B cell (primary cell): ENCODE data around the gene ADAM19. TPM values are rescaled to one million over a fixed set of nuclear protein-coding genes. Genes with fewer than 3 reads are reported as not detected.

Experiments used
- ATAC-seq: fragments of 200-7000 bp; cut with Tn5 transposase; one replicate; pipeline ENCODE4 v1.10.0; 2021; ENCODE audit warnings: low read depth, mild to moderate bottlenecking, moderate number of reproducible peaks, moderate library complexity
- CTCF ChIA-PET: fragments of 350-600 bp; sonication (Branson Sonifier 250); formaldehyde crosslinking; loops from one replicate; lab custom pipeline; 2021; ENCODE audit warnings: antibody characterized with exemption, inconsistent platforms; lab: Charles Lee
- POLR2A ChIA-PET: fragments of 350-600 bp; sonication (Branson Sonifier 250); formaldehyde crosslinking; loops from one replicate; lab custom pipeline; 2021; ENCODE audit warnings: antibody characterized with exemption; lab: Charles Lee
- DNase-seq: peaks from one replicate; pipeline ENCODE4 v3.0.0; 2013
- H2AFZ ChIP-seq: 2 replicates; pipeline ENCODE4 v1.6.1; 2012; ENCODE audit warnings: mild to moderate bottlenecking, low read depth, low read length; ENCODE audit not compliant: insufficient read depth, poor library complexity, severe bottlenecking
- H3K27ac ChIP-seq, 2 donors: 1 replicate in 1 of 2; 2 replicates in 1 of 2; pipeline ENCODE4 v1.5.1; 2012 to 2013; ENCODE audit warnings: low read length in 2 of 2, mild to moderate bottlenecking in 2 of 2, moderate library complexity in 1 of 2
- H3K27me3 ChIP-seq, 4 experiments: fragments of 200-600 bp in 1 of 4; sonication (generic) in 1 of 4; replicated peaks in 1 of 4; 1 replicate in 2 of 4; 2 replicates in 2 of 4; pipeline versions ENCODE4 v1.6.1 to v1.7.0; 2013 to 2016; ENCODE audit warnings: low read length in 3 of 4, mild to moderate bottlenecking in 2 of 4, mixed read lengths in 1 of 4, moderate library complexity in 1 of 4; ENCODE audit not compliant: insufficient read depth in 4 of 4, control insufficient read depth in 3 of 4; ENCODE audit errors: control extremely low read depth in 1 of 4
- H3K36me3 ChIP-seq, 2 experiments: replicated peaks in 1 of 2; 1 replicate in 1 of 2; 2 replicates in 1 of 2; pipeline versions ENCODE4 v1.6.1 to v1.7.1; 2013; ENCODE audit warnings: low read length in 1 of 2; ENCODE audit not compliant: insufficient read depth in 2 of 2, control insufficient read depth in 1 of 2; ENCODE audit errors: control extremely low read depth in 1 of 2, extremely low read depth in 1 of 2
- H3K4me1 ChIP-seq, 2 donors: fragments of 200-600 bp in 1 of 2; sonication (generic) in 1 of 2; 1 replicate in 1 of 2; 2 replicates in 1 of 2; pipeline versions ENCODE4 v1.5.1 to v1.6.1; 2013 to 2017; ENCODE audit warnings: low read length in 2 of 2; ENCODE audit not compliant: control insufficient read depth in 2 of 2, insufficient read depth in 2 of 2
- H3K4me2 ChIP-seq: replicated peaks from 2 replicates; pipeline ENCODE3; 2012; ENCODE audit warnings: mild to moderate bottlenecking, low read depth, low read length; ENCODE audit not compliant: poor library complexity, severe bottlenecking
- H3K4me3 ChIP-seq, 5 experiments: fragments of 200-600 bp in 1 of 5; sonication (generic) in 1 of 5; 1 replicate in 3 of 5; 2 replicates in 2 of 5; pipeline versions ENCODE4 v1.5.1 to v1.7.0; 2011 to 2016; ENCODE audit warnings: low read length in 4 of 5, mild to moderate bottlenecking in 4 of 5, low read depth in 2 of 5, control low read depth in 1 of 5, moderate library complexity in 1 of 5; ENCODE audit not compliant: insufficient read depth in 1 of 5; ENCODE audit errors: control extremely low read depth in 1 of 5, extremely low read depth in 1 of 5
- H3K79me2 ChIP-seq: fragments of 200-600 bp; sonication (generic); one replicate; pipeline ENCODE4 v1.6.0; 2016; ENCODE audit warnings: low read length; ENCODE audit not compliant: control insufficient read depth, insufficient read depth
- H3K9ac ChIP-seq: fragments of 200-600 bp; sonication (generic); 2 replicates; pipeline ENCODE4 v1.6.1; 2017; ENCODE audit warnings: mild to moderate bottlenecking, low read length, moderate library complexity
- H3K9me3 ChIP-seq, 3 donors: one replicate each; pipeline versions ENCODE4 v1.6.1 to v1.7.1; 2013; ENCODE audit warnings: low read length in 2 of 3; ENCODE audit not compliant: control insufficient read depth in 2 of 3, insufficient read depth in 1 of 3; ENCODE audit errors: control extremely low read depth in 1 of 3
- H4K20me1 ChIP-seq: 2 replicates; pipeline ENCODE4 v1.6.0; 2012; ENCODE audit warnings: mild to moderate bottlenecking, low read length; ENCODE audit not compliant: insufficient read depth, control insufficient read depth, poor library complexity, severe bottlenecking
- H3K27ac Mint-ChIP-seq: one replicate; pipeline ENCODE4 v1.8.0; 2021; ENCODE audit warnings: mixed read lengths
- H3K27me3 Mint-ChIP-seq: one replicate; pipeline ENCODE4 v1.8.0; 2021; ENCODE audit warnings: mixed read lengths
- H3K4me1 Mint-ChIP-seq: one replicate; pipeline ENCODE4 v1.8.0; 2021; ENCODE audit warnings: mixed read lengths
- H3K4me3 Mint-ChIP-seq: one replicate; pipeline ENCODE4 v1.8.0; 2021; ENCODE audit warnings: mixed read lengths
- H3K9me3 Mint-ChIP-seq: one replicate; pipeline ENCODE4 v1.8.0; 2022; ENCODE audit warnings: mixed read lengths; ENCODE audit not compliant: insufficient read depth
- CTCF ChIP-seq: fragments of 200-600 bp; IDR thresholded peaks from one replicate; pipeline ENCODE4 v1.8.0; 2022; ENCODE audit warnings: antibody characterized with exemption, mild to moderate bottlenecking
- EZH2 ChIP-seq: IDR thresholded peaks from 2 replicates; pipeline ENCODE4 v1.6.1; 2012; ENCODE audit warnings: borderline replicate concordance, low read depth, mild to moderate bottlenecking, moderate library complexity, low read length; ENCODE audit not compliant: insufficient read depth, poor library complexity, severe bottlenecking
- WGBS: methylation state at CpG from one replicate; pipeline ENCODE4 v1.1.5; 2013; ENCODE audit warnings: missing lambda C conversion rate; ENCODE audit not compliant: insufficient coverage; 5-methylcytosine and 5-hydroxymethylcytosine counted together
- intact Hi-C: fragments of 100-400 bp; cut with micrococcal nuclease; formaldehyde crosslinking; loops from one replicate; pipeline ENCODE4 v1.10.0; 2022
- polyA plus RNA-seq: library from polyadenylated mRNA; depleted of rRNA; stranded (reverse); fragments of >200 nt; gene quantifications from 2 replicates; pipeline ENCODE4 v1.2.3, GENCODE V29; 2012
- total RNA-seq, 2 donors: library from RNA; stranded (reverse); fragments of 120-200 nt in 1 of 2; gene quantifications; 1 replicate in 1 of 2; 2 replicates in 1 of 2; pipeline versions ENCODE4 v1.2.3 to v1.2.4, GENCODE V29; 2013 to 2022

The ADAM19 gene
- total and polyA plus RNA-seq, 2 donors (not counting 1 experiment from before 2014, with no cell fraction given): 110 to 171 TPM

- H3K27me3 Mint-ChIP-seq: no peaks in the 10 kb centered on the region
- H3K9me3 Mint-ChIP-seq: no peaks in the 10 kb centered on the region
- H3K27ac Mint-ChIP-seq: peak overlapping the region; percentile 92
- ATAC-seq: peak; percentile 29
- WGBS: no CpG with 5 or more reads among the region's 3 CpGs
- Histone ChIP-seq H2AFZ (peak overlapping the region; percentile 64), H4K20me1 (no peaks in the 10 kb centered on the region), H3K4me1 (peaks cover 63 to 65% of the 10 kb centered on the region in 2 donors), H3K4me2 (peak overlapping the region; percentile 77), H3K27me3 (no peaks in the 10 kb centered on the region), H3K27ac (peak overlapping the region; percentile 92 to 97), H3K9ac (peak overlapping the region; percentile 65), H3K4me3 (peak overlapping the region in 4 of 5 experiments; percentile 3 to 64 (median 26)), H3K36me3 (no peaks in the 10 kb centered on the region), H3K9me3 (peaks cover 0 to 4% (median 1%) of the 10 kb centered on the region in 3 donors), H3K79me2 (peaks cover 20% of the 10 kb centered on the region)
- TF ChIP-seq CTCF (no peak), EZH2 (no peak)
- H3K4me1 Mint-ChIP-seq: peaks cover 68% of the 10 kb centered on the region
- ChIA-PET POLR2A (interaction anchor here (0.6 to 1.6 kb wide), 6 partner anchors 12 to 106 kb away, joined by 3 to 26 read pairs (median 6); partner anchors contain the start of gene ADAM19), CTCF (interaction anchor here (0.6 to 7.4 kb wide), 6 partner anchors 15 to 160 kb away, joined by 3 to 67 read pairs (median 6); no protein-coding TSS in a partner anchor)
- H3K4me3 Mint-ChIP-seq: peak overlapping the region; percentile 80
- intact Hi-C loops: loop anchor here (1.0 kb wide), 1 partner anchor 21 kb away; no protein-coding TSS in a partner anchor
- peak; percentile 74 for DNase-seq
Observed at GRCh38 chr5:157592594-157592993, 17.0 kb upstream of the ADAM19 start.

GRCh38 chr5:157590478-157590877, 14.9 kb upstream of the ADAM19 start:
- H3K79me2 ChIP-seq: peaks cover 20% of the 10 kb centered on the region
- H3K36me3 ChIP-seq: no peaks in the 10 kb centered on the region
- Mint-ChIP-seq H3K4me1 (peaks cover 51% of the 10 kb centered on the region), H3K27me3 (no peaks in the 10 kb centered on the region), H3K4me3 (no peak overlapping the region), H3K9me3 (no peaks in the 10 kb centered on the region), H3K27ac (no peak overlapping the region)
- H3K27ac ChIP-seq: no peak overlapping the region
- ChIA-PET CTCF (interaction anchor here (0.6 to 1.5 kb wide), 3 partner anchors 19 to 104 kb away, joined by 3 to 4 read pairs (median 3); no protein-coding TSS in a partner anchor), POLR2A (interaction anchor here (0.6 to 1.0 kb wide), 4 partner anchors 10 to 64 kb away, joined by 3 to 4 read pairs (median 3); no protein-coding TSS in a partner anchor)
- H3K4me2 ChIP-seq: no peak overlapping the region
- TF ChIP-seq CTCF (no peak), EZH2 (no peak)
- peaks cover 42 to 44% of the 10 kb centered on the region in 2 donors for H3K4me1 ChIP-seq
- no peak overlapping the region for H3K9ac ChIP-seq
- H4K20me1 ChIP-seq: no peaks in the 10 kb centered on the region
- no peak for ATAC-seq
- H3K27me3 ChIP-seq: no peaks in the 10 kb centered on the region
- intact Hi-C loops: no loop called here
- no peak overlapping the region for H3K4me3 ChIP-seq
- no peak overlapping the region for H2AFZ ChIP-seq
- no peak for DNase-seq
- H3K9me3 ChIP-seq: no peaks in the 10 kb centered on the region
